HG03066 (cell line): ENCODE results near the gene DOCK9.

ENCODE experiments used
- ATAC-seq: cut with Tn5 transposase; IDR thresholded peaks from one replicate; pipeline ENCODE4 v1.9.1; 2021; ENCODE audit warnings: low read depth; ENCODE audit not compliant: unreplicated experiment

DOCK9 gene

DNA sequence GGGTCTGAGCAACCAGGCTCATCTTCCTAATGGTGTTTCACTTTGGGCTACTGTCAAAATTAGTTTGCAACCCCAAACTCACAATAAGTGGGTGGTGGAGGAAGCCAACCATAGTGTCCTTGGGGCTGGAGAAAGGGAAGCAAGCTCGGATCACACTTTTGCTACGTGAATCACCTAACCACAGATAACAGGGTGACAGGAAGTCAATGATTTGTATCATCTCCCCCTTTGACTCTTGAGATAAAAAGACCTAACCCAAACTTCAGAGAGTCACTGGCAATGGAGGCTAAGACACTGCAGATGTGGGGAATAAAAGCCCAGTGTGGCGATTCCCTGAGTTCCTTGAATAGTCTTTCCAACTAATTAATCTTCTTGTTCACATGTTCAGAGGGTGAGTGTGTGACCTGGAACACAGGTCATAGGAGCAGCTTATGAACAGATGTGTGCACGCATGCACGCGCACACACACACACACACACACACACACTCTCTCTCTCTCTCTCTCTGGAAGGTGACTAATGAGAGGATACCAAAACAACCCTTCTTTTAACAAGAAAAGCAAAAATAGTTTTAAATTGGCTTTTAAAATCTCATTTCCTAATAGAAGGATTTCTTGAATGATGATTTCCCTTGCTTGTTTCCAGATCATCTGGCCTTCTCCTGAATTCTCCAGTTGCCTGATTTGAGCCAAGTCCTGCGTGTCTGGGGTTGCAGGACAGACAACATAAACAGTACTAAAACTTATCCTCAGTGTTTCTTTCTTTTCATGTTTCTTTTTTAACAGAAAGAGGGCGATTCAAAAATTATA lies 21.2 kb upstream of the DOCK9 start:
- no peak for ATAC-seq

DNA sequence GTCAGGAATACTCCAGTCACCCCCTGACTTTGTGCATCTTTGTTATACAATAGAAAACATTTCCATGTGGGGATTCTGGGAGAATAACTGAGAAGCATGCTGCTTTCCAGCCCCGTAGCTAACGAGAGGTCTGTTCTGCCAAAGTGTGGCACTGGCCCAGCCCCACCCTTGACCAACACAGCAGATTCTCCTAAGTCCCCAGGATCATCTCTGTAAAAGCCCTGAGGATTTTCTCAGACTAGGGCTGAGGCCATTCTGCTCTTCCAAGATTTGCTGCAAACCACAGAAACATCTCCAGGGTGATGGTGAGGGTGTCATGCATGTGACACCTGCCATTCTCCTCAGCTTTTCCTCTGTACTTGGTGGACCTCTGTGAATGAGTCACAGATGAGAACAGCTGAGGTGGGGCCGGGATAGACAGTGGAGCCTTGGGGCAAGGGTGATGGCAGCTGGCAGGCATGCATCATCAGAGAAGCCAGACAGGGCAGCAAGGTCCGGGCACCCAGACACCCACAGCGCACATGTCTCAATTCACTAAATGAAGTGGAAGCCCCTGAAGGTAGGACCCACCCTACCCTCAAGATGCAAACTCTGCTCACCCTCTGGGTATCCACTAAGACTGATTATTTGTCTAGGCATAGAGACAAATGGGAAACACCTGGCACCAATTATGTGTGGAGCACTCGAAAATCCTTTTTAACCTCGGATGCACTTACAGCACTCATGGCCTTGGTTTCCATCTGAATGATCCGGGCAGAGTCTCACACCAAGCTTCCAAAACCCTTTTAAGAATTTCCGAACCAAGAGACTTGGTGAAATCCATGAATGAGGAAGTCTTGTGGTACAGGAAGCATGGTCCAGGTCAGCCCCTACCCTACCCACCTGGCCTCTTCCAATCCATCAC lies 20.1 kb upstream of the DOCK9 start:
- no peak for ATAC-seq

DNA sequence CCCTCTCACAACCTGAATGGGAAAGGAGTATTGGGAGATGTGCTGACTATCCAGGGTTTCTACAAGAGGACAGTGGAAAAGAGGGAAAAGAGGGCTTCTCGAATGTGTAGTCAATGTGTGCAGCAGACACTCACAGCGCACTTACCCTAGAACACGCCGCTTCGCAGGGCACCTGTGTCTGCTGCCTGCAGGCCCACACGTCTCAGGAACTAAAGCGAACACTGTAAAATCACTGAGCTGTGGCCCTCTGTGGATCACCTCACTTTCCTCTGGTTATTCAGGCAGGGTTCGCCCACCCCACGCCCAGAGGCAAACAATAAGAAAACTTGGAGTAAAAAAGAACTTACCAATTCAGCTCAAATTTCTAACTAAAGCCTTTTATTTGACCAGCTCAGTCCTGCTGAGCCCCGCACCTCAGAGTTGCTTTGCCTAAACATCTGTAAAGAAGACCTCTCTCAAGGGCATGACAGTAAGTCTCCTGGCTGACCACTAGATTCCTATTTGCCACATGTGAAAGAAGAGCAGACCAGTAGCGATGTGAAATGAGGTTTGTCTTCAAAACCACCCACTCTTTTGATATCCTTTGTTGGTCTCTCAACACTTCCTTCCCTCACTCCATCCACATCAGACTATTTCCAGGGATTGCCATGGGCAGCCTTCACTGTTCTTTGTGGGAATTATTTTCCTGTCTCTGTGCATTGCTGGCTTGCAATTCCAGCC lies 19.3 kb upstream of the DOCK9 start:
- no peak for ATAC-seq

DNA sequence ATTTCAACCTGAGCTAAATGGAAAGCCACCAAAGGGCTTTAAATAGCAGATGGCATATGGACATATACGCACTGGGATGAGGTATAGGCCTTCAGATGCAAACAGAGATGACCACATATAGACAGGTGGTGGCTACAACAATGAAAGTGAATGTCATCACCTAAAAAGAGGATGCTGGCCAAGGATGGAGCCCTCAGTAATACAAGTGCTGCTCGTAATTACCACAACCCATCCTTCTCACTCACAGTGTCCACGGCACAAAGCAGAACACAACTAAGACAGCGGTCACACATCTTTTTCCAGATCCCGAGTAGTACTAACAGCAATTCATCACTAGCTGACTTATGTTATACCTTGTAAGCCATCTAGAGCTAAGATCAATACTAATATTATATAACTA lies 18.2 kb upstream of the DOCK9 start:
- ATAC-seq, result no peak

DNA sequence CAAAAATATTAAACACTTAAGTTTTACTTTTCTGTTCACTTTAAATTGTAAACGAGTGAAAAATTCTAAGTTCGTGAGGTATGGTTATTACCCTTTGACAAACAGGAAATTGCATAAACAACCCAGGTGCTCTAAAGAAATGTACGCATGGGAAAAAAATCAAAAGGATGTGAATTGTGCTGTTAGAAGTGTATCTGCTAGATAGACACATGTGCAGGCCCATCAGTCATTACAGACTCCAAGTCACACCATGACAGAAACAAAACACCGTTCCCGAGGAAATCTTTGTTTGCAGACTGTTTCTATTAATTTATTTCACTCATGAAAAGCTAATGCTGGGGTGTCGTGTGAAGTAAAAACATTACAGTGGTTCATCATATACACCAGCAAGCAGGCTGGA lies 17.0 kb upstream of the DOCK9 start:
- no peak for ATAC-seq

- ATAC-seq, result no peak
These were observed 16.2 kb upstream of the DOCK9 start for GRCh38 chr13:98994080-98994479.

DNA sequence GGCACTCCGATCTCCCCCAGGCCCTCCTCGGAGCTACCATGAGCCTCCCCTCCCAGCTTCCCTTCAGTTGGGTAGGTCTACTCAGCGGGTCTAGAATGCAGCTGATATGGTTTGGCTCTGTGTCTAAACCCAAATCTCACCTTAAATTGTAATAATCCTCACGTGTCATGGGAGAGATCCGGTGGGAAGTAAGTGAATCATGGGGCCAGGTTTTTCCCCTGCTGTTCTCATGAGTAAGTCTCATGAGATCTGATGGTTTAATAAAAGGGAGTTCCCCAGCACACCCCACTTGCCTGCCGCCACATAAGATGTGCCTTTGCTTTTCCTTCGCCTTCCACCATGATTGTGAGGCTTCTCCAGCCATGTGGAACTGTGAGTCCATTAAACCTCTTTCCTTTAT lies 14.5 kb upstream of the DOCK9 start:
- ATAC-seq, result no peak

DNA sequence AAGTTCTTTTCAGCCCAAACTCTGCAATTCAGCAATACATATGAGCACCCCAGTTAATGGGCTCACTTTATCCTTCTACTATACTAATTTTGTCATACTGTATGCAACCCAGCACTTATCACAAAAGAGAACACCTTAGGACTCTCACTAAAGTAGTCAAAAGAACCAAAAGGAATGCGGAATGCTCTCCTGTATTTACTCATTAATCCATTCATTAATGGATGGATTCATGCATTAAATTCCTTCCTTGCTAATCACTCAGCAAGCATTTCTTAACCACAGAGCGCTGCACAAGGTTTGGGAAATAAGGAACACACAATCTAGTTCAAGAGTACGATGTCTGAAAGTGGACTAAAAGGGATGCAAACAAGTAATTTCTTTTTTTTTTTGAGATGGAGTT lies 12.8 kb upstream of the DOCK9 start:
- ATAC-seq, result no peak

DNA sequence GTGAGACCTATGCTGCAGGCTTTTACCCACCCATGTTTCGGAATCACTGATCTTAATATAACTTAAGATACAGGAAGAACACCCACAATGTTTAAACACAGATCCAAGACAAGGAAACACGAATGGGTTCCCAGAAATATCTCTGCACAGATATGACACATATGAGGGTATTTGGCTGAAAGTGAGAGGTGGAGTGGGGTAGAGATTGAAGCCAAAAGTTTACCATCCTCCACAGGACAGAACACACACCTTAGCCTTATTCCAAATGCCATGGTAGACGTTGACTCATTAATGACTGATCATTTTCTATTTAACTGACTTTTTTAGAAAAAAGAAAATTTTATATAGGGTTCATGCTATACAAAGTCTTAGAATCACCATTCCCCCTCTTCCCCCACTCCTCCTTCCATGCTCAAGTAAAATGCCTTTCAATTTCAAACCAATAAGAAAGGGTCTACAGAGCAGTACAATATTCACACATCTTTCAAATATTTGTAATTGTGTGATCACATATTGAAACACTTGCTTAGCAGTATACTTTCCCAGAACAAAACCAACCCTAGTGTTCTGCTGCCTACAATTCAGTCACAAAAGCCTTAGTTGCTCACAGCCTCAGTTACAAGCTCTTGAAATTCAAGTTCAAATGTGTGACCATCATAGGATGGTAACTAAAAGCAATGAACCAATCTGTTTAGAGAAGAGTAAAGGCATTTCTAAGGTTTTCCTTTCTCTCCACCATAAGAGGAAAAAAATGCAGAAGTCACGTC lies 11.8 kb upstream of the DOCK9 start:
- no peak for ATAC-seq

- ATAC-seq, result no peak
These were observed 10.9 kb upstream of the DOCK9 start for GRCh38 chr13:98988780-98989179.

GRCh38 chr13:98988277-98988676 lies 10.4 kb upstream of the DOCK9 start:
- ATAC-seq, result no peak

DNA sequence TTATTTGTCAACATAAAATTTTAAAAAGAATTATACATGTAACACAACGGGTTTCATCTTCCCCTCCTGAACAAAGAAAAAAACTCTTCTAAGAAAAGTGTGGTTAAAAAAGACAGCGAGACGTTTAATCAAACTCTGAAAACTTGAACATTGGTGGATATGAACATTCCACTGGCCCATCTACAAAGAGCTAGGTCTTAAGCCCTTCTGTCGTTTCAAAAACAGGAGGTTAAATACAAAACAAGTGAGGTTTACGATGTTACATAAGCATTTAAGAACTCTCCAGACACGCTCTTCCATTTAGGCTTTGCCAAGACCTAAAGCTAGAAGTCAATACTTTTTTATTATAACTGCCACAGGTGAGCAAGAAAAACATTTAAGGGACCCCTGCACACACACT lies 9.4 kb upstream of the DOCK9 start:
- ATAC-seq, result no peak

DNA sequence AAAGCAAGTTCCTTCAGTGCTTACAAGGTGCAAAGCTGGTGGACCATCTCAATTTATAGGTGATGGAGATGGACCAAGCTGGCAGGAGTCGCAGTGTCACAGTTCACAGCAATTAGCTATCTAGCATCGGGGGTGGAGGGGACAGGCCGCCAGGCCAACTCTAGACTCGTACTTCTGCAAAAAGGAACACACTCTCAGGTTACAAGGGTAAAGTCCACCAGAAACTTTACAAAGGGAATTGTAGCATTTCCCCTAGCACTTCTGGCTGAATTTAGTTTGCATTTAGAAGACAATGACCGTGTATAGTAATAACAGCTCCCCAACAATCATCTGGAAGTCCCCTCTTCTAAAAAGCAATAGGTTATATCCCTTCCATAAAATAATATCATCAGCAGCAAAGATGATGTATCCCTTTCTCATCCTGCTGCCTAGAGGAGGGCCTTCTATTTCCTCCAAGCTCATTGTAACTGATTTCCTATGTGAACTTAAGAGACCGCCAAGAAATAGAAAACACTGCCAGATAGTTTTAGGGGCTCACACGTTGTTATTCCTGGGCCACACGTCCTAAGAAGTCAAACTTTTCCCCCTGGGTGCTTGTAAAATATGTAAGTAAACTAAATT lies 8.5 kb upstream of the DOCK9 start:
- ATAC-seq, result no peak

GRCh38 chr13:98985591-98985990 lies 7.7 kb upstream of the DOCK9 start:
- ATAC-seq, result no peak

DNA sequence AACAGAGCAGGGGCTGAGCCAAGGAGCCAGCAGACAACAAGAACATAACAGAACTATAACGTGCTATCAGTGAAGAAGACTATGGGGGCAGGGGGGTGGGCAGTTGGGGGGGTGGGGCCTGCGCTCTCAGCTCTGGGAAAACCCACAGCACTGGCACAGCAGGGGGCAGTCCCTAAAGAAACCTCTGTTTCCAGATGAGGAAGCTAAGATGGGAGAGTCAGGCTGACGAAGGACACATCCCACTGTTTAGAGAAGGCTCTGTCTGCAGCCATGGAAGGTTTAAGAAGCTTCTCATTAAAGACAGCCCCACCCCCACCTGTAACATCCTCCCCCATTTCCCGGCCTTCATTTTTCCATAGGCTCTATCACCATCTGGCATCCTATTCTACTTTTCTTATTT lies 7.1 kb upstream of the DOCK9 start:
- ATAC-seq, result no peak

DNA sequence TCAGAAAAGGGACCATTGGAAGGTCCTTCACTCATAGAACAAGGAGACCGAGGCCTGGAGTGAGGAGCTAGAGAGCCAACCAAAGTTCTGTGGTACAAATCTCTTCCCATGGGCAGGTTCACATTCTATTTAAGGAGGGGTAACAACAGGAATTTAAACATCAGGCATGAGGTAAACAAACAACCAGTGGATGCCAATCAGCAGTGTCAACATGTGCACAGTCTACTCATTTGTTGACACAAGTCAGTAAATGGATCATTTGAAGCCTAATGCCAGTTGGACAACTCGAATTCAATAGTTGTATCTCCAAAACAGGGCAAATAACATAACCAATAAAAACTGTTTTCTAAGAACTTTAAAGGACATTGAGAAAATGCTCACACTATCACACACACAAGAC lies 6.3 kb upstream of the DOCK9 start:
- no peak for ATAC-seq

DNA sequence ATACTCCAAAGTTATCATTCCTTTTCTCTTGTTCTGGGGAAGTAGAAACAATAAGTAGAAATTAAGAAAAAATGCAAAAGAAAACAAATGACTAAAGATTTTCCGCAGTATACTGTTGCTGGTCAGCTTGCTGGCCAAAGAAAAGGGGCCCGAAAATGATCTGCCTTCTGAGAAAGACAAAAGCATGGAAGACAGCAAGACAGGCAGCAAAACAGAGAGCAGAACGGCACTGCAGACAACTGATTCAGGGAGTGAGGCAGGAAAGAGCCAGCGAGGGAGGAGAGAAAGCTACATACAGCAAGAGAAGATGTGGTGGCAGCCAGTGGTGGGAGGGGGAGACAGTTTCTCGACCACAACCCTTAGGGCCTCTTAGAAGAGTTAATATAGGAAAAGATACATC lies 5.3 kb upstream of the DOCK9 start:
- ATAC-seq, result no peak

GRCh38 chr13:98981369-98982080 lies 3.7 kb upstream of the DOCK9 start:
- no peak for ATAC-seq

DNA sequence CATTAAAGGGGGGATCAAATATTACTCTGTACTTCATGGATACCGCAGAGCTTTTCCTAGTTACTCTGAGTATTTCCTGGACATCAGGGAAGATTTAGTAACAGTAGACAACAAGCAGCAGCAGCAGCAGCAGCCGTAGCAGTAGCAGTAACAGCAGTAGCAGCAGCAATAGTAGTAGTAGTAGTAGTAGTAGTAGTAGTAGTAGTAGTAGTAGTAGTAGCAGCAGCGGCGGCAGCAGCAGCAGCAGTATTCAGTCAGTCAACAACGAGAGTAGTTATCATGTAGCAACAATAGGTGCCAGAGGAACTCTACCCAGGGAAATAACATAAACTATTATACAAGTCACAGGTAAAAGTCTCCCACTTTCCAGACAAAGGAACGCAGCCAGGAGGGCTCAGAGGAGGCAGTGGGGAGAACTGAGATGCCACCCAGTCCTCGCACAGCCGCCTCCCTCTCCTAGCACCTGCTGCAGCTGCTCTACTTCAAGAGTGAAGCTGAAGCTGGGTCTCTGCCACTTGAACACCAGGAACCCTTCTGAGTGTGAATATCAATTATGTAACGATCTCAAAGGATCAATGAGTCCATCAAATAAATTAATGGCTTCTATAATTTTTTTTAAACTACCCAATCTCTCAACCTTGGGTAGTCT lies 1.3 kb upstream of the DOCK9 start:
- ATAC-seq, result no peak
